ENCODE data around the gene CBLN1. TPM values are rescaled to one million over a fixed set of nuclear protein-coding genes. Genes with fewer than 3 reads are reported as not detected.

CBLN1 gene
- total and polyA plus RNA-seq, 9 donors: 0.16 to 1.5 (median 0.85) TPM; not detected in 1

Other genes with a start within 250 kb of the CBLN1 start
- gene C16orf78, start 92.0 kb upstream of the CBLN1 start, total RNA-seq: not detected
- gene C16orf78, start 92.0 kb upstream of the CBLN1 start, polyA plus RNA-seq (ENCODE audit: insufficient read depth in 1 of 8, insufficient read length in 8 of 8, low replicate concordance in 1 of 8): not detected